ENCODE measurements around the gene STK38.

STK38 gene

DNA sequence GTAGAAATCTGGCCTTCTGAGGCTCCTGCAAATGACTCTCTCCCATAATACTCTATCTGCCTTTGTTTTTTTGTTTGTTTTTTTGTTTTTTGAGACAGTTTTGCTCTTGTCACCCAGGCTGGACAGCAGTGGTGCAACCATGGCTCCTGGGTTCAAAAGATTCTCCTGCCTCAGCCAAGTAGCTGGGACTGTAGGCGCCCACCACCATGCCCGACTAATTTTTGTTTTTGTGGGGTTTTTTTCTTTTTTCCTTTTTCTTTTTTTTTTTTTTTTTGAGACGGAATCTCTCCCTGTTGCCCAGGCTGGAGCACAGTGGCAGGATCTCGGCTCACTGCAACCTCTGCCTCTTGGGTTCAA, 16.6 kb upstream of the STK38 start:
- H3K9ac ChIP-seq (ENCODE audit: low read length): no peak overlapping the region
- H3K4me3 ChIP-seq (ENCODE audit: low read length): no peak overlapping the region
- no peaks in the 10 kb centered on the region for H4K20me1 ChIP-seq (ENCODE audit: insufficient read depth, low read length)
- no peaks in the 10 kb centered on the region for H3K36me3 ChIP-seq (replicated peaks; ENCODE audit: insufficient read depth, low read length)
- no peaks in the 10 kb centered on the region for H3F3A ChIP-seq (ENCODE audit: insufficient read depth, low read length)
- H3K79me2 ChIP-seq (ENCODE audit: low read length): no peaks in the 10 kb centered on the region
- H3K4me1 ChIP-seq (ENCODE audit: low read length): peaks cover 6% of the 10 kb centered on the region; the same call in 1 of the 2 replicates
- no peaks in the 10 kb centered on the region for H3K27me3 ChIP-seq (replicated peaks; ENCODE audit: insufficient read depth, low read length)
- H3K4me2 ChIP-seq (ENCODE audit: low read depth, low read length): no peak overlapping the region
- H2AFZ ChIP-seq (ENCODE audit: low read length): no peak overlapping the region
- H3K9me2 ChIP-seq (replicated peaks; ENCODE audit: insufficient read depth, low read length): no peaks in the 10 kb centered on the region
- TF ChIP-seq, protein P1, sequence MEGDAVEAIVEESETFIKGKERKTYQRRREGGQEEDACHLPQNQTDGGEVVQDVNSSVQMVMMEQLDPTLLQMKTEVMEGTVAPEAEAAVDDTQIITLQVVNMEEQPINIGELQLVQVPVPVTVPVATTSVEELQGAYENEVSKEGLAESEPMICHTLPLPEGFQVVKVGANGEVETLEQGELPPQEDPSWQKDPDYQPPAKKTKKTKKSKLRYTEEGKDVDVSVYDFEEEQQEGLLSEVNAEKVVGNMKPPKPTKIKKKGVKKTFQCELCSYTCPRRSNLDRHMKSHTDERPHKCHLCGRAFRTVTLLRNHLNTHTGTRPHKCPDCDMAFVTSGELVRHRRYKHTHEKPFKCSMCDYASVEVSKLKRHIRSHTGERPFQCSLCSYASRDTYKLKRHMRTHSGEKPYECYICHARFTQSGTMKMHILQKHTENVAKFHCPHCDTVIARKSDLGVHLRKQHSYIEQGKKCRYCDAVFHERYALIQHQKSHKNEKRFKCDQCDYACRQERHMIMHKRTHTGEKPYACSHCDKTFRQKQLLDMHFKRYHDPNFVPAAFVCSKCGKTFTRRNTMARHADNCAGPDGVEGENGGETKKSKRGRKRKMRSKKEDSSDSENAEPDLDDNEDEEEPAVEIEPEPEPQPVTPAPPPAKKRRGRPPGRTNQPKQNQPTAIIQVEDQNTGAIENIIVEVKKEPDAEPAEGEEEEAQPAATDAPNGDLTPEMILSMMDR (IDR thresholded peaks at IDR 0.05; ENCODE audit: low read length): no peak
- no peak for TF ChIP-seq EZH2 (optimal IDR thresholded peaks at IDR 0.05; ENCODE audit: low read depth, low read length)
- no peak for TF ChIP-seq EZH2phosphoT487 (IDR thresholded peaks at IDR 0.05; ENCODE audit: low read length)
- DNase-seq: no peak
- no peaks in the 10 kb centered on the region for H3K9me3 ChIP-seq (replicated peaks; ENCODE audit: insufficient read depth, low read length)
- no peak overlapping the region for H3K27ac ChIP-seq (ENCODE audit: low read length)

DNA sequence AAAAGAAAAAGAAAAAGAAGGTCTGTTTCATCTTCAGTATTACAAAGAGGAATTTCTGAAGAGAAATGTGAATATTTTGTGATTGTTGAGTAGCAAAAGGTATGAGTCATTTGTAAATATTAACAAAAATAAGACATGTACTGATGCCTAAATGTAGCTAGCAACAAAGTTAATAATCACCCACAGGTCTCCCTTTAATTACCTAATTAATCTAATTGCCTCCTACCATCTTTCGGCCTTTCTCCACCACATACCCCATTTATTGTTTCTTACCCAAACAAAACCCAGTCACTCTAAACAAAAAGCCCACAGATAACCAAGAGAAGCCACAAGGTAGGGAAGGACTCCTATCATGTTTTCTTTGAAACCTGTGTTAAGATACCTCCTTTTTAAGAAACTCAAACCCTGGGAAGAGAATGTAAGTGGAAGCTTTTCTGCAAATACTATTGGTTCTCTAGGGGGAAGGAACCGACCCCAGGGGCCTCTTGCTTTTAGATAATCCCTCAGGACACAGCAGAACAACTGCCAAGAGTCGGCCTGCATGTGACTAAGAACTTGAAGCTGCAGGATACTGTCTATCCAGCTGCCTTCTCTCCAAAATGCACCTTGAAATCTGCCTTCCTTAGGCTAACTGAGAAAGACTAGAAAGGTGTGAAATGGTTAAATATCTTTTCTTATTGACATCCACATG, 16.1 kb upstream of the STK38 start:
- Histone ChIP-seq H3K4me1 (ENCODE audit: low read length) (peaks cover 6% of the 10 kb centered on the region; the same call in 1 of the 2 replicates), H4K20me1 (ENCODE audit: insufficient read depth, low read length) (no peaks in the 10 kb centered on the region), H3K36me3 (replicated peaks; ENCODE audit: insufficient read depth, low read length) (no peaks in the 10 kb centered on the region), H3K79me2 (ENCODE audit: low read length) (no peaks in the 10 kb centered on the region), H3K27me3 (replicated peaks; ENCODE audit: insufficient read depth, low read length) (no peaks in the 10 kb centered on the region), H3K9me2 (replicated peaks; ENCODE audit: insufficient read depth, low read length) (no peaks in the 10 kb centered on the region), H2AFZ (ENCODE audit: low read length) (no peak overlapping the region), H3K4me3 (ENCODE audit: low read length) (no peak overlapping the region), H3K4me2 (ENCODE audit: low read depth, low read length) (no peak overlapping the region), H3K27ac (ENCODE audit: low read length) (no peak overlapping the region), H3K9ac (ENCODE audit: low read length) (no peak overlapping the region), H3F3A (ENCODE audit: insufficient read depth, low read length) (no peaks in the 10 kb centered on the region), H3K9me3 (replicated peaks; ENCODE audit: insufficient read depth, low read length) (no peaks in the 10 kb centered on the region)
- no peak for TF ChIP-seq EZH2 (optimal IDR thresholded peaks at IDR 0.05; ENCODE audit: low read depth, low read length)
- TF ChIP-seq EZH2phosphoT487 (IDR thresholded peaks at IDR 0.05; ENCODE audit: low read length): no peak
- TF ChIP-seq, protein P1 (IDR thresholded peaks at IDR 0.05; ENCODE audit: low read length): no peak
- DNase-seq: no peak

DNA sequence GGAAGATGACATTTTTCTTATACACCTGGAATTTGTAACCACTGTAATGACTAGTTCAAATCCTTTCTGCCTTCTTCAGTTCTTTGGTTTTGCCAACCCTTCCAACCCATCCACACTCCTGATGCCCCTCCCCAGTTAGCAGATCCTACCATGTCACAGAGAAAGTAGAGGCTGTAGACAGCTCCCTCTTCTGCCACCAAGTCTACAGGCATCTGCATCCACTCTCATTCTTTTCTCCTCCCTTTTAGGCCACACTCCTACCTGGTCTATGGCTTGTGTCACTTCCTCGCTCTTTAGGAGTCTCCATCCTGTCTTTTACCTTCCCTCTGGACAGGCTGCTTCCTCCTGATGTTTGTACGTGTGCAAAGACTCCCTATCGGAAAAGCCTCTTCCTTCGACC, 13.5 kb upstream of the STK38 start:
- no peaks in the 10 kb centered on the region for H3F3A ChIP-seq (ENCODE audit: insufficient read depth, low read length)
- H3K4me3 ChIP-seq (ENCODE audit: low read length): no peak overlapping the region
- H3K9ac ChIP-seq (ENCODE audit: low read length): no peak overlapping the region
- no peak for DNase-seq
- no peak overlapping the region for H3K4me2 ChIP-seq (ENCODE audit: low read depth, low read length)
- H3K27ac ChIP-seq (ENCODE audit: low read length): no peak overlapping the region
- H3K9me3 ChIP-seq (replicated peaks; ENCODE audit: insufficient read depth, low read length): no peaks in the 10 kb centered on the region
- no peak overlapping the region for H2AFZ ChIP-seq (ENCODE audit: low read length)
- no peaks in the 10 kb centered on the region for H4K20me1 ChIP-seq (ENCODE audit: insufficient read depth, low read length)
- no peaks in the 10 kb centered on the region for H3K36me3 ChIP-seq (replicated peaks; ENCODE audit: insufficient read depth, low read length)
- H3K9me2 ChIP-seq (replicated peaks; ENCODE audit: insufficient read depth, low read length): no peaks in the 10 kb centered on the region
- peaks cover 6% of the 10 kb centered on the region; the same call in 1 of the 2 replicates for H3K4me1 ChIP-seq (ENCODE audit: low read length)
- no peaks in the 10 kb centered on the region for H3K79me2 ChIP-seq (ENCODE audit: low read length)
- H3K27me3 ChIP-seq (replicated peaks; ENCODE audit: insufficient read depth, low read length): no peaks in the 10 kb centered on the region
- TF ChIP-seq EZH2 (optimal IDR thresholded peaks at IDR 0.05; ENCODE audit: low read depth, low read length) (no peak), EZH2phosphoT487 (IDR thresholded peaks at IDR 0.05; ENCODE audit: low read length) (no peak)
- TF ChIP-seq, protein P1 (IDR thresholded peaks at IDR 0.05; ENCODE audit: low read length): no peak
